ENCODE data around the gene ULK3. TPM values are rescaled to one million over a fixed set of nuclear protein-coding genes. Genes with fewer than 3 reads are reported as not detected.

Gene ULK3
- polyA plus RNA-seq, 3 donors, result 33.2 to 34.3 (median 33.6) TPM

DNA sequence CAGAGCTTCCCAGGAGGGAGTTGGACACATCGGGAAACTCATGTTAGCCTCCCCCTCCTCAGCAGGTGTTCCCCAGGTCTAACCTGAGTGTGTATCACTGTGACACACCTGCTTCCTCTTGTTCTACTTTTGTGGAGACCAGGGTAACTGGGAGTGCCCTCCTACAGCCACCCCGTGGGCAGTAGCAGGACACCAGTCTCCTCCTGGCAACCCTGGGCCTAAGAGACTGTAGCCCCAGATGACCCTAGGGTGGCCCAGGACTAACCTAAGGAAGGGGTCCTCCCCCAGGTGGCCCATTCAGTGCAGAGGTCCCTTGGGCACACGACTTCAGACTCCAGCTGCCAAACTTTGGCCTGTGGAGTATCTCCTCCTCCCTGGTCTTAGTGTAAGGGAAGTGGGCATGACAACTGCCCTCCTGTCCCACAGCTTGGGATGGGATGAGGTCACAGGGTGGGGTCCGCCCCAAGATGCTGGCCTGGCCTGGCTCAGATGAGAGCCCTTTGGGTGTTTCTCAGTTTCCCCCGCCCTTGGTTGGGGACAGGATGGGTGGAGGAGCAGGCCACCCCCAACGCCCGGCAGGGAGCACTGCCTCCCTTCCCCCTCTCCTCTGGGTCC is 56.3 kb downstream of the ULK3 start:
- no peak for DNase-seq

Other genes starting within 250 kb of the ULK3 start
- gene CLK3, start 227.3 kb downstream of the ULK3 start, polyA plus RNA-seq (ENCODE audit: insufficient read length in 3 of 3), result 10 to 100 TPM; 75.2 to 77.8 (median 75.3) TPM
- 10 to 100 TPM; 39.0 to 45.6 (median 39.2) TPM for gene EDC3, start 147.1 kb downstream of the ULK3 start, polyA plus RNA-seq (ENCODE audit: insufficient read length in 3 of 3)
- gene CYP1A1, start 117.6 kb downstream of the ULK3 start, polyA plus RNA-seq (ENCODE audit: insufficient read length in 3 of 3), result under 1 TPM in 1 of 3 donors, not detected in 2; 0.04 TPM
- gene CYP1A2, start 94.3 kb downstream of the ULK3 start, polyA plus RNA-seq (ENCODE audit: insufficient read length in 3 of 3), result under 1 TPM; 0.09 to 0.21 (median 0.16) TPM
- 10 to 100 TPM; 46.0 to 55.1 (median 47.9) TPM for gene CSK, start 61.1 kb downstream of the ULK3 start, polyA plus RNA-seq (ENCODE audit: insufficient read length in 3 of 3)
- under 1 TPM in 1 of 3 donors, not detected in 2; 0.04 TPM for gene LMAN1L, start 30.3 kb downstream of the ULK3 start, polyA plus RNA-seq (ENCODE audit: insufficient read length in 3 of 3)
- gene CPLX3, start 16.5 kb downstream of the ULK3 start, polyA plus RNA-seq (ENCODE audit: insufficient read length in 3 of 3), result under 1 TPM in 2 of 3 donors, not detected in 1; 0.08 to 0.09 TPM
- gene SCAMP2, start 30.2 kb upstream of the ULK3 start, polyA plus RNA-seq (ENCODE audit: insufficient read length in 3 of 3), result 10 to 100 TPM; 75.6 to 77.7 (median 77.3) TPM
- gene MPI, start 46.9 kb upstream of the ULK3 start, polyA plus RNA-seq (ENCODE audit: insufficient read length in 3 of 3), result 10 to 100 TPM; 62.3 to 80.8 (median 75.5) TPM
- gene FAM219B, start 63.7 kb upstream of the ULK3 start, polyA plus RNA-seq (ENCODE audit: insufficient read length in 3 of 3), result 10 to 100 TPM; 51.4 to 60.6 (median 60.2) TPM
- gene COX5A, start 94.9 kb upstream of the ULK3 start, polyA plus RNA-seq (ENCODE audit: insufficient read length in 3 of 3), result 100 to 1,000 TPM; 181 to 230 (median 182) TPM
- 1 to 10 TPM; 2.5 to 3.9 (median 3.3) TPM for gene RPP25, start 113.6 kb upstream of the ULK3 start, polyA plus RNA-seq (ENCODE audit: insufficient read length in 3 of 3)
- 10 to 100 TPM; 23.9 to 30.2 (median 28.4) TPM for gene SCAMP5, start 152.4 kb upstream of the ULK3 start, polyA plus RNA-seq (ENCODE audit: insufficient read length in 3 of 3)
- gene PPCDC, start 180.4 kb upstream of the ULK3 start, polyA plus RNA-seq (ENCODE audit: insufficient read length in 3 of 3), result 10 to 100 TPM; 12.1 to 16.9 (median 14.8) TPM